ENCODE data around the gene DCANP1.

GRCh38 chr5:135487839-135488514 is 40.8 kb upstream of the DCANP1 start:
- TF ChIP-seq CTCF (IDR thresholded peaks at IDR 0.05; ENCODE audit: extremely low read depth in 1 of 2, insufficient read depth in 1 of 2, low read depth in 1 of 2, low read length in 2 of 2) (no peak), MYC (IDR thresholded peaks at IDR 0.05; ENCODE audit: low read depth, low read length) (no peak), JUN (IDR thresholded peaks at IDR 0.05; ENCODE audit: borderline replicate concordance, insufficient read depth, insufficient read length, low read depth) (no peak), POLR2AphosphoS5 (IDR thresholded peaks at IDR 0.05; ENCODE audit: insufficient read depth, low read depth, low read length) (no peak), POLR2A (IDR thresholded peaks at IDR 0.05; ENCODE audit: low read depth, low read length) (no peak), MAX (IDR thresholded peaks at IDR 0.05; ENCODE audit: insufficient read depth, insufficient read length) (no peak), EZH2 (IDR thresholded peaks at IDR 0.05; ENCODE audit: borderline replicate concordance, low read depth, low read length, severe bottlenecking) (no peak), GATA2 (IDR thresholded peaks at IDR 0.05; ENCODE audit: insufficient read depth, insufficient read length, low read depth, low read length) (no peak)

Measured in endothelial cell of umbilical vein (primary cell).